Fibroblast of lung (primary cell): Measurements from ENCODE around the gene EXOC6B. TPM values are rescaled to one million over a fixed set of nuclear protein-coding genes. Genes with fewer than 3 reads are reported as not detected.

Experiments
- DNase-seq, 2 donors: peaks; one replicate each; pipeline versions ENCODE4 v3.0.0 to v3.0.0-alpha.2; 2010; ENCODE audit warnings: low read depth in 2 of 2
- H2AFZ ChIP-seq: 2 replicates; pipeline ENCODE4 v1.5.1; 2012; ENCODE audit warnings: low read length, control low read depth, inconsistent platforms
- H3K27ac ChIP-seq: 2 replicates; pipeline ENCODE4 v1.5.1; 2011; ENCODE audit warnings: low read length, control low read depth; ENCODE audit not compliant: insufficient read depth
- H3K27me3 ChIP-seq: 2 replicates; pipeline ENCODE4 v1.5.1; 2011; ENCODE audit warnings: mild to moderate bottlenecking, low read length; ENCODE audit not compliant: control insufficient read depth, insufficient read depth
- H3K36me3 ChIP-seq: 2 replicates; pipeline ENCODE4 v1.5.1; 2011; ENCODE audit warnings: low read length; ENCODE audit not compliant: control insufficient read depth, insufficient read depth
- H3K4me1 ChIP-seq: 2 replicates; pipeline ENCODE4 v1.5.1; 2011; ENCODE audit warnings: low read length; ENCODE audit not compliant: control insufficient read depth, insufficient read depth; ENCODE audit errors: extremely low read depth
- H3K4me2 ChIP-seq: 2 replicates; pipeline ENCODE4 v1.5.1; 2011; ENCODE audit warnings: low read length, control low read depth; ENCODE audit not compliant: insufficient read depth; ENCODE audit errors: extremely low read depth
- H3K4me3 ChIP-seq, 4 experiments: fragments of 200-600 bp in 1 of 4; sonication (generic) in 1 of 4; replicated peaks in 1 of 4; 2 replicates each; pipeline ENCODE4 v1.5.1; 2011 to 2016; ENCODE audit warnings: low read length in 4 of 4, low read depth in 3 of 4, mild to moderate bottlenecking in 3 of 4, control low read depth in 2 of 4, inconsistent platforms in 1 of 4, mixed read lengths in 1 of 4; ENCODE audit not compliant: insufficient read depth in 1 of 4; ENCODE audit errors: control extremely low read depth in 1 of 4
- H3K79me2 ChIP-seq: 2 replicates; pipeline ENCODE4 v1.5.1; 2012; ENCODE audit warnings: mild to moderate bottlenecking, low read length, inconsistent platforms; ENCODE audit not compliant: control insufficient read depth, insufficient read depth
- H3K9ac ChIP-seq: 2 replicates; pipeline ENCODE4 v1.5.1; 2011; ENCODE audit warnings: mild to moderate bottlenecking, low read length, control low read depth; ENCODE audit not compliant: insufficient read depth
- H3K9me3 ChIP-seq: 2 replicates; pipeline ENCODE4 v1.5.1; 2012; ENCODE audit warnings: low read depth, low read length; ENCODE audit not compliant: control insufficient read depth, insufficient read depth
- H4K20me1 ChIP-seq: 2 replicates; pipeline ENCODE4 v1.5.1; 2011; ENCODE audit warnings: low read length; ENCODE audit not compliant: control insufficient read depth, insufficient read depth; ENCODE audit errors: extremely low read depth
- EZH2 ChIP-seq: IDR thresholded peaks from 2 replicates; pipeline ENCODE4 v1.5.1; 2012; ENCODE audit warnings: low read length, control low read depth, mild to moderate bottlenecking; ENCODE audit errors: missing control alignments
- polyA plus RNA-seq, 2 donors: library from polyadenylated mRNA; depleted of rRNA in 1 of 2; stranded (reverse) in 1 of 2; unstranded in 1 of 2; fragments of >200 nt; gene quantifications; 2 replicates each; pipeline ENCODE4 v1.2.1, GENCODE V29; 2011 to 2012; ENCODE audit warnings: missing spikeins in 1 of 2
- total RNA-seq: library from RNA; depleted of rRNA; stranded (reverse); fragments of >200 nt; gene quantifications from 2 replicates; pipeline ENCODE4 v1.2.1, GENCODE V29; 2014
- TF ChIP-seq, protein P1 (sequence below), 2 donors: IDR thresholded peaks in 1 of 2; conservative IDR thresholded peaks in 1 of 2; 1 replicate in 1 of 2; 2 replicates in 1 of 2; pipeline ENCODE4 v1.5.1; 2011 to 2012; ENCODE audit warnings: low read length in 2 of 2, control low read depth in 1 of 2, inconsistent platforms in 1 of 2, low read depth in 1 of 2, mild to moderate bottlenecking in 1 of 2

EXOC6B gene
- total and polyA plus RNA-seq, 2 donors (not counting 1 experiment from before 2014, with no cell fraction given): 26.3 to 36.5 TPM

DNA sequence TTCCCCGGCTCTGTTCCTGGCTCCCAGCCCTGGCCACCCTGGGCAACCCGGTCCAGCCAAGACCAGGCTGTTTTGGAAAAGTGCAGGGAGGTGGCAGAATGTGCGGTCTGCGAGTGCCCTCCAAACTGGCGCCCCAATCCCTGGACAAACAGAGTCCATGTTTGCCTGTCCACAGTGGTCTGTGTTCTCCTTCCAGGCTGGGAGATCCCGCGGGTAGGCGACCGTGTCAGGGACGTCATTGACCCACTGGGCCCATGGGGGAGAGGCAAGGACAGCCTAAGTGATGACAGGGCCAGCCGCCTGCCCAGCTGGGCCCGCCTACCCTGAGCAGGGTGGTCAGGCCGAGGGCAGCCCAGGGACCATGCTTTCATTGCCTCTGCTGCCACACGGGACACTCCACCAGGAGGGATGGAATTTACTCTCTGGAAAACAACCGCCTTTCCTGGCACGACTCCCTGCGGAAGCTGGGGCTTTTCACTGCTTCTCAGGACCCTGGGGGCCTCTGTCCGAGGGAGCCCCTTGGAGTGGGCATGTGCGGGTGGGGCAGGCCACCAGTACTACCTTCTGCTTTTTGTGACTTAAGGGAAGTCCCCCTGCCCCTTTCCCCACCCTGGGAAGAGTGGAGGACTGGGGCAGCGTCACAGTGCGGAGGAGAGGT lies 698.3 kb downstream of the EXOC6B start:
- Histone ChIP-seq H2AFZ (no peak overlapping the region), H4K20me1 (no peaks in the 10 kb centered on the region), H3K27me3 (no peaks in the 10 kb centered on the region), H3K27ac (no peak overlapping the region), H3K4me3 (no peak overlapping the region), H3K79me2 (no peaks in the 10 kb centered on the region), H3K9me3 (no peaks in the 10 kb centered on the region), H3K36me3 (no peaks in the 10 kb centered on the region), H3K4me2 (no peak overlapping the region), H3K9ac (no peak overlapping the region), H3K4me1 (no peaks in the 10 kb centered on the region)
- DNase-seq: no peak
- TF ChIP-seq EZH2: no peak
- TF ChIP-seq, protein P1, sequence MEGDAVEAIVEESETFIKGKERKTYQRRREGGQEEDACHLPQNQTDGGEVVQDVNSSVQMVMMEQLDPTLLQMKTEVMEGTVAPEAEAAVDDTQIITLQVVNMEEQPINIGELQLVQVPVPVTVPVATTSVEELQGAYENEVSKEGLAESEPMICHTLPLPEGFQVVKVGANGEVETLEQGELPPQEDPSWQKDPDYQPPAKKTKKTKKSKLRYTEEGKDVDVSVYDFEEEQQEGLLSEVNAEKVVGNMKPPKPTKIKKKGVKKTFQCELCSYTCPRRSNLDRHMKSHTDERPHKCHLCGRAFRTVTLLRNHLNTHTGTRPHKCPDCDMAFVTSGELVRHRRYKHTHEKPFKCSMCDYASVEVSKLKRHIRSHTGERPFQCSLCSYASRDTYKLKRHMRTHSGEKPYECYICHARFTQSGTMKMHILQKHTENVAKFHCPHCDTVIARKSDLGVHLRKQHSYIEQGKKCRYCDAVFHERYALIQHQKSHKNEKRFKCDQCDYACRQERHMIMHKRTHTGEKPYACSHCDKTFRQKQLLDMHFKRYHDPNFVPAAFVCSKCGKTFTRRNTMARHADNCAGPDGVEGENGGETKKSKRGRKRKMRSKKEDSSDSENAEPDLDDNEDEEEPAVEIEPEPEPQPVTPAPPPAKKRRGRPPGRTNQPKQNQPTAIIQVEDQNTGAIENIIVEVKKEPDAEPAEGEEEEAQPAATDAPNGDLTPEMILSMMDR (conservative IDR thresholded peaks at IDR 0.05 in 1 of 2, IDR thresholded peaks at IDR 0.05 in 1 of 2; ENCODE audit: low read depth in 1 of 2, low read length in 2 of 2): no peak

DNA sequence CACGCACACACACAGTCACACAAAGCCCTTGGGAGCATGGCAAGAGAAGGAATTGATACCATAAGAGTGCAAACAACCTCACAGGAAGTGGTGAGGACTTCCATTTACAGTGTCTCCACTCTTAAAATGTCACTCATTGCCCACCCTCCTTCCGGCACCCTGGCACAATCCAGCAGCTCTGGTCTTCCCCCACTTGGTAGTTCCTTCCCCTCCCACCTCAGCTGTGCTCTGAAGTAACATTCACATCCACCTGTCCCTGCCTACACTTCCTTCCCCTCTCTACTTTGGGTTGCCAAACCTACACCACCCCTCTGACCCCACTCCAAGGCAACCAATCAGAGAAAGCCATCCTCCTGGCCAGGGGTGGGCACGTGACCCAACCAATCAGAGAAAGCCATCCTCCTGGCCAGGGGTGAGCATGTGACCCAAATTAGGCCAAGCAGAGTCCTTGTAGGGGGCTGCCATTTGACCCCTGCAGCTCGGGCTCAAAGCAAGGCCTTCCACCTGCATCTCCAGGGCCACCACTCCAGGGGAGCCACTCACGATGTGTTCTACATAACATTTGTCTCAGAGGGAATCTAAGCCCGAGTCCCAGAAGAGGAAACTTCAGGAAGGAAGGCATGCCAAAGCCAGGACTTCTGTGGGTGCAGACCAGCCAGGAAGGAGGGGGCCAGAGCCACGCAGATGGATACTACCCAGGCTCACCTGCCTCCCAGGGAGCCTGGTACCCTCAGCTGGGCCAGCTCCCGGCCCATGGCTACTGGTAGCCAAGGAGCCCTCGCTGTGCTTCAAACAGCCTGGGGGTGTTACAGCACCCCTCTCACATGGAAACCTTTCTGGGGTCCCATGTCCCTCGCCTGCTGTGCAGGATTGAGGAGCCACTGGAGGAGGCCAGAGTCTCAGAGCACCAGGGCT lies 699.4 kb downstream of the EXOC6B start:
- H3K4me1 ChIP-seq: no peaks in the 10 kb centered on the region
- peaks cover 3% of the 10 kb centered on the region for H3K27me3 ChIP-seq
- H3K9ac ChIP-seq: no peak overlapping the region
- H3K36me3 ChIP-seq: no peaks in the 10 kb centered on the region
- no peaks in the 10 kb centered on the region for H4K20me1 ChIP-seq
- no peak overlapping the region for H2AFZ ChIP-seq
- no peak overlapping the region for H3K27ac ChIP-seq
- no peaks in the 10 kb centered on the region for H3K9me3 ChIP-seq
- H3K4me3 ChIP-seq: no peak overlapping the region
- no peaks in the 10 kb centered on the region for H3K79me2 ChIP-seq
- H3K4me2 ChIP-seq: no peak overlapping the region
- no peak for TF ChIP-seq EZH2
- TF ChIP-seq, protein P1 (conservative IDR thresholded peaks at IDR 0.05 in 1 of 2, IDR thresholded peaks at IDR 0.05 in 1 of 2; ENCODE audit: low read depth in 1 of 2, low read length in 2 of 2): no peak
- DNase-seq: no peak

Other genes with a start within 250 kb of the EXOC6B start
- 23.3 and 25.9 TPM in 2 replicates for gene SPR, start 61.4 kb upstream of the EXOC6B start, total RNA-seq
- gene SPR, start 61.4 kb upstream of the EXOC6B start, polyA plus RNA-seq: 9.4 and 14.3 TPM in 2 replicates
- gene EMX1, start 91.5 kb upstream of the EXOC6B start, total RNA-seq: not detected in 2 replicates
- not detected in 2 replicates for gene EMX1, start 91.5 kb upstream of the EXOC6B start, polyA plus RNA-seq
- 10.0 and 13.9 TPM in 2 replicates for gene SFXN5, start 245.7 kb upstream of the EXOC6B start, total RNA-seq
- gene SFXN5, start 245.7 kb upstream of the EXOC6B start, polyA plus RNA-seq: 5.8 and 11.0 TPM in 2 replicates